ENCODE results near the gene RAP1A.

The RAP1A gene

GRCh38 chr1:111758373-111758772 lies 138.8 kb downstream of the RAP1A start:
- TF ChIP-seq, protein P1, sequence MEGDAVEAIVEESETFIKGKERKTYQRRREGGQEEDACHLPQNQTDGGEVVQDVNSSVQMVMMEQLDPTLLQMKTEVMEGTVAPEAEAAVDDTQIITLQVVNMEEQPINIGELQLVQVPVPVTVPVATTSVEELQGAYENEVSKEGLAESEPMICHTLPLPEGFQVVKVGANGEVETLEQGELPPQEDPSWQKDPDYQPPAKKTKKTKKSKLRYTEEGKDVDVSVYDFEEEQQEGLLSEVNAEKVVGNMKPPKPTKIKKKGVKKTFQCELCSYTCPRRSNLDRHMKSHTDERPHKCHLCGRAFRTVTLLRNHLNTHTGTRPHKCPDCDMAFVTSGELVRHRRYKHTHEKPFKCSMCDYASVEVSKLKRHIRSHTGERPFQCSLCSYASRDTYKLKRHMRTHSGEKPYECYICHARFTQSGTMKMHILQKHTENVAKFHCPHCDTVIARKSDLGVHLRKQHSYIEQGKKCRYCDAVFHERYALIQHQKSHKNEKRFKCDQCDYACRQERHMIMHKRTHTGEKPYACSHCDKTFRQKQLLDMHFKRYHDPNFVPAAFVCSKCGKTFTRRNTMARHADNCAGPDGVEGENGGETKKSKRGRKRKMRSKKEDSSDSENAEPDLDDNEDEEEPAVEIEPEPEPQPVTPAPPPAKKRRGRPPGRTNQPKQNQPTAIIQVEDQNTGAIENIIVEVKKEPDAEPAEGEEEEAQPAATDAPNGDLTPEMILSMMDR (IDR thresholded peaks at IDR 0.05; ENCODE audit: poor library complexity, severe bottlenecking) = no peak
- peaks cover 66% of the 10 kb centered on the region for H3K36me3 ChIP-seq (ENCODE audit: low read depth)

GRCh38 chr1:111761717-111762116 lies 142.1 kb downstream of the RAP1A start:
- Histone ChIP-seq H3K4me3 (ENCODE audit: severe bottlenecking) (no peak overlapping the region), H3K4me1 (ENCODE audit: insufficient read depth, poor library complexity, severe bottlenecking) (peaks cover 6% of the 10 kb centered on the region), H3K9me3 (ENCODE audit: severe bottlenecking) (no peaks in the 10 kb centered on the region), H3K27ac (ENCODE audit: poor library complexity, severe bottlenecking) (no peak overlapping the region), H3K36me3 (ENCODE audit: low read depth) (peaks cover 96% of the 10 kb centered on the region), H3K27me3 (ENCODE audit: insufficient read depth, poor library complexity, severe bottlenecking) (no peaks in the 10 kb centered on the region)
- ATAC-seq (ENCODE audit: low read depth) (no peak), DNase-seq (ENCODE audit: low spot score) (no peak)
- TF ChIP-seq, protein P1 (IDR thresholded peaks at IDR 0.05; ENCODE audit: poor library complexity, severe bottlenecking) = no peak

More at GRCh38 chr1:111758373-111758772, 138.8 kb downstream of the RAP1A start:
- Histone ChIP-seq H3K27me3 (ENCODE audit: insufficient read depth, poor library complexity, severe bottlenecking) (no peaks in the 10 kb centered on the region), H3K4me3 (ENCODE audit: severe bottlenecking) (no peak overlapping the region), H3K27ac (ENCODE audit: poor library complexity, severe bottlenecking) (no peak overlapping the region), H3K9me3 (ENCODE audit: severe bottlenecking) (no peaks in the 10 kb centered on the region), H3K4me1 (ENCODE audit: insufficient read depth, poor library complexity, severe bottlenecking) (peaks cover 12% of the 10 kb centered on the region)
- DNase-seq (ENCODE audit: low spot score) = no peak
- no peak for ATAC-seq (ENCODE audit: low read depth)

GRCh38 chr1:111762332-111762731 lies 142.7 kb downstream of the RAP1A start:
- Histone ChIP-seq H3K27ac (ENCODE audit: poor library complexity, severe bottlenecking) (no peak overlapping the region), H3K9me3 (ENCODE audit: severe bottlenecking) (no peaks in the 10 kb centered on the region), H3K4me3 (ENCODE audit: severe bottlenecking) (no peak overlapping the region), H3K36me3 (ENCODE audit: low read depth) (peaks cover 98% of the 10 kb centered on the region), H3K4me1 (ENCODE audit: insufficient read depth, poor library complexity, severe bottlenecking) (peaks cover 3% of the 10 kb centered on the region), H3K27me3 (ENCODE audit: insufficient read depth, poor library complexity, severe bottlenecking) (no peaks in the 10 kb centered on the region)
- TF ChIP-seq, protein P1 (IDR thresholded peaks at IDR 0.05; ENCODE audit: poor library complexity, severe bottlenecking) = no peak
- DNase-seq (ENCODE audit: low spot score) (no peak), ATAC-seq (ENCODE audit: low read depth) (no peak)

Measured in RWPE2 (cell line).